Measurements from ENCODE around the gene CERK. TPM values are rescaled to one million over a fixed set of nuclear protein-coding genes. Genes with fewer than 3 reads are reported as not detected.

The CERK gene
- total and polyA plus RNA-seq, 2 of the 13 experiments (the other 11 are each of a cell fraction or from before 2014, with no cell fraction given) = 40.3 to 41.9 TPM

- no peak for TF ChIP-seq ZBTB7A (CRISPR knock-in tag; IDR thresholded peaks at IDR 0.05)
- TF ChIP-seq ZNF501 (CRISPR knock-in tag; IDR thresholded peaks at IDR 0.05) = 0 out of 2 replicates have a peak, but pooled peaks have one; percentile 34
- TF ChIP-seq RCOR2 (CRISPR knock-in tag; IDR thresholded peaks at IDR 0.05) = no peak
- no peak for TF ChIP-seq CERS6 (CRISPR knock-in tag; IDR thresholded peaks at IDR 0.05)
- no peak for TF ChIP-seq SATB2 (CRISPR knock-in tag; IDR thresholded peaks at IDR 0.05)
- no peak for TF ChIP-seq ZNF550 (CRISPR knock-in tag; IDR thresholded peaks at IDR 0.05; ENCODE audit: borderline replicate concordance)
- TF ChIP-seq HNF4G (IDR thresholded peaks at IDR 0.05; ENCODE audit: borderline replicate concordance, low read depth, low read length) = no peak
- no peak for TF ChIP-seq HNF4G (CRISPR knock-in tag; IDR thresholded peaks at IDR 0.05; ENCODE audit: borderline replicate concordance, low read depth)
- peak; percentile 93 for TF ChIP-seq ZEB1 (IDR thresholded peaks at IDR 0.05; ENCODE audit: insufficient replicate concordance, low read depth)
- no peak for TF ChIP-seq TFDP2 (CRISPR knock-in tag; IDR thresholded peaks at IDR 0.05)
- no peak; the same call in 1 of the 2 replicates for TF ChIP-seq ZFP91 (CRISPR knock-in tag; IDR thresholded peaks at IDR 0.05; ENCODE audit: borderline replicate concordance)
- TF ChIP-seq TOPORS (CRISPR knock-in tag; IDR thresholded peaks at IDR 0.05) = no peak
- TF ChIP-seq ZNF143 (CRISPR knock-in tag; IDR thresholded peaks at IDR 0.05) = no peak
- TF ChIP-seq RBM39 (IDR thresholded peaks at IDR 0.05; ENCODE audit: low read depth, low read length, poor library complexity, severe bottlenecking) = no peak
- no peak for TF ChIP-seq UBTF (CRISPR knock-in tag; IDR thresholded peaks at IDR 0.05)
- TF ChIP-seq SOX5 (CRISPR knock-in tag; IDR thresholded peaks at IDR 0.05; ENCODE audit: borderline replicate concordance) = 0 out of 2 replicates have a peak, but pooled peaks have one; percentile 10
- no peak for TF ChIP-seq TFDP1 (CRISPR knock-in tag; IDR thresholded peaks at IDR 0.05; ENCODE audit: borderline replicate concordance)
- no peak for TF ChIP-seq KLF16 (CRISPR knock-in tag; IDR thresholded peaks at IDR 0.05)
- no peak for TF ChIP-seq RBM22 (optimal IDR thresholded peaks at IDR 0.05; ENCODE audit: low read length)
- peak; percentile 86 for TF ChIP-seq HNRNPL (IDR thresholded peaks at IDR 0.05; ENCODE audit: low read depth, low read length)
- TF ChIP-seq E2F5 (CRISPR knock-in tag; conservative IDR thresholded peaks at IDR 0.05) = no peak
Observed at GRCh38 chr22:46660604-46661201, 77.3 kb downstream of the CERK start (continued).

Measured in HepG2 (cell line).